Neural crest cell (in vitro differentiated cells): ENCODE data around the gene HNRNPR. TPM values are rescaled to one million over a fixed set of nuclear protein-coding genes. Genes with fewer than 3 reads are reported as not detected.

Experiments
- DNase-seq: peaks from one replicate; pipeline ENCODE4 v3.0.0; 2021; ENCODE audit warnings: low read depth, mixed read lengths, low spot score
- H3K27ac Mint-ChIP-seq: one replicate; pipeline ENCODE4 v1.8.0; 2021; ENCODE audit warnings: mild to moderate bottlenecking, mixed read lengths; ENCODE audit not compliant: unreplicated experiment
- H3K27me3 Mint-ChIP-seq: 2 replicates; pipeline ENCODE4 v1.8.0; 2021; ENCODE audit warnings: low read depth, mild to moderate bottlenecking, mixed read lengths
- H3K36me3 Mint-ChIP-seq: 2 replicates; pipeline ENCODE4 v1.8.0; 2021; ENCODE audit warnings: low read depth, mild to moderate bottlenecking, mixed read lengths
- H3K4me1 Mint-ChIP-seq: 2 replicates; pipeline ENCODE4 v1.8.0; 2021; ENCODE audit warnings: mixed read lengths
- H3K4me3 Mint-ChIP-seq: one replicate; pipeline ENCODE4 v1.8.0; 2021; ENCODE audit warnings: mild to moderate bottlenecking, mixed read lengths
- H3K9me3 Mint-ChIP-seq: 2 replicates; pipeline ENCODE4 v1.8.0; 2021; ENCODE audit warnings: mixed read lengths
- CTCF ChIP-seq: fragments of 200-600 bp; sonication (generic); conservative IDR thresholded peaks from 2 replicates; pipeline ENCODE4 v1.5.0; 2021; ENCODE audit warnings: antibody characterized with exemption, mild to moderate bottlenecking
- total RNA-seq: library from RNA; stranded (reverse); gene quantifications from 2 replicates; pipeline ENCODE4 v1.2.1, GENCODE V29; 2021

Gene HNRNPR
- total RNA-seq, 1 donor from 2014 or later, result 293 TPM

- Mint-ChIP-seq H3K4me3 (no peak overlapping the region), H3K4me1 (no peaks in the 10 kb centered on the region), H3K27ac (no peak overlapping the region)
These were observed 60.1 kb downstream of the HNRNPR start for GRCh38 chr1:23283667-23284602.

GRCh38 chr1:23282957-23283356, 61.1 kb downstream of the HNRNPR start:
- peaks cover 22% of the 10 kb centered on the region for H3K36me3 Mint-ChIP-seq
- TF ChIP-seq CTCF, result no peak
- H3K4me3 Mint-ChIP-seq, result no peak overlapping the region
- H3K27me3 Mint-ChIP-seq, result no peaks in the 10 kb centered on the region
- H3K27ac Mint-ChIP-seq, result no peak overlapping the region
- no peaks in the 10 kb centered on the region for H3K4me1 Mint-ChIP-seq
- no peak for DNase-seq
- no peaks in the 10 kb centered on the region for H3K9me3 Mint-ChIP-seq

More at GRCh38 chr1:23283667-23284602, 60.1 kb downstream of the HNRNPR start:
- Mint-ChIP-seq H3K36me3 (peaks cover 19% of the 10 kb centered on the region), H3K27me3 (no peaks in the 10 kb centered on the region), H3K9me3 (no peaks in the 10 kb centered on the region)
- no peak for TF ChIP-seq CTCF
- DNase-seq, result no peak

- no peak for DNase-seq
- Mint-ChIP-seq H3K27ac (no peak overlapping the region), H3K4me1 (no peaks in the 10 kb centered on the region), H3K27me3 (no peaks in the 10 kb centered on the region), H3K4me3 (no peak overlapping the region), H3K9me3 (no peaks in the 10 kb centered on the region), H3K36me3 (peaks cover 7% of the 10 kb centered on the region)
- no peak for TF ChIP-seq CTCF
These were observed 65.4 kb downstream of the HNRNPR start for GRCh38 chr1:23278717-23279116.

- DNase-seq, result no peak
- Mint-ChIP-seq H3K4me3 (no peak overlapping the region), H3K36me3 (peaks cover 7% of the 10 kb centered on the region), H3K27ac (no peak overlapping the region), H3K9me3 (no peaks in the 10 kb centered on the region), H3K4me1 (no peaks in the 10 kb centered on the region), H3K27me3 (no peaks in the 10 kb centered on the region)
- TF ChIP-seq CTCF, result no peak
These were observed 67.6 kb downstream of the HNRNPR start for GRCh38 chr1:23276531-23276930.

GRCh38 chr1:23274134-23274505, 70.0 kb downstream of the HNRNPR start:
- no peak for TF ChIP-seq CTCF
- Mint-ChIP-seq H3K27me3 (no peaks in the 10 kb centered on the region), H3K36me3 (peaks cover 5% of the 10 kb centered on the region), H3K9me3 (no peaks in the 10 kb centered on the region), H3K4me3 (no peak overlapping the region), H3K4me1 (no peaks in the 10 kb centered on the region), H3K27ac (no peak overlapping the region)
- no peak for DNase-seq
